WTC11 (cell line): ENCODE measurements around the gene MS4A6A.

Experiments used
- ATF2 ChIP-seq: sonication (generic); formaldehyde crosslinking; IDR thresholded peaks from 2 replicates; pipeline ENCODE4 v1.8.1; 2022; ENCODE audit warnings: low read depth, missing genetic modification reagents, borderline replicate concordance
- CTCF ChIP-seq: fragments of 200-600 bp; IDR thresholded peaks from 2 replicates; pipeline ENCODE4 v1.8.0; 2022; ENCODE audit warnings: antibody characterized with exemption
- ESRRA ChIP-seq: sonication (generic); formaldehyde crosslinking; IDR thresholded peaks from 2 replicates; pipeline ENCODE4 v1.8.1; 2022; ENCODE audit warnings: mild to moderate bottlenecking, missing genetic modification reagents, borderline replicate concordance

- TF ChIP-seq ATF2 (CRISPR knock-in tag) (no peak), CTCF (no peak), ESRRA (CRISPR knock-in tag) (no peak)
These were observed 54.5 kb downstream of the MS4A6A start for GRCh38 chr11:60128376-60128775.
